HG03095 (cell line): Measurements from ENCODE around the gene METTL25.

ENCODE experiments used
- ATAC-seq: cut with Tn5 transposase; IDR thresholded peaks from one replicate; pipeline ENCODE4 v1.9.1; 2021; ENCODE audit warnings: moderate library complexity; ENCODE audit not compliant: unreplicated experiment

The METTL25 gene

DNA sequence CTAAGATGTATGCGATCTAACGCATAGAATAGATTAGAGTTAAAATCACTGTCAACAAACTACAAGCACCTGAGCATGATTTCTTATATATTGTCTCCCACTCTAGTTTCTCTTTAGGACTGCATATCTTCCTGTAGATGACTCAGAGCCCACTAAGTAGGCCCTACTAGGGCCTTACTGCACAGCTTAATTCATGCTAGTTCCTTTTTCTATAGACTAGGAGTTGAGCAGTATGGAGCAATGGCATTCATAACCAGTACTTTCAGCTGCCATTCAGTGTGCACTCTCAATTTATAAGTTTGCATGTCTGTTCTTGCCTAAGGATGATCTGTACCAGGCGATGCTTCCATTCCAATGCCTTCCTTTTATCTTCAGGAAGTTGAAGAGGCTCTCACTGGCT is 103.5 kb downstream of the METTL25 start:
- no peak for ATAC-seq

DNA sequence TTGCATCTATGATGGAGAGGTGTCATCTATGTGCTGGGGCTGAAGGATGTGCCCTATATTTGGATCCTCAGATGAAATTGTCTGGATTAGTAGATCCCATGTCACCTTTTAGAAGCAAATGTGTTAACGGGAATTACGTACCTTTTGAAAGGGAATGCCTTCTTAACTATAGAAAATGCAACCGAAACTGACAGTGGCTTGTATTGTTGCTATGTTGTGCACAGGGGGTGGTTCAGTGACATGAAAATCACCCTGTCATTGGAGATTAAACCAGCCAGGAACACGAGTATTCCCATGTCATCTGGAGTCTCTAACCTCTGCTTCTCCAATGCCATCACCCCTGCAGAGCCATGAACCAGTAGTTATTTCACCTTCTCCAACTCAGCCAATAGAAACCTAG is 110.2 kb downstream of the METTL25 start:
- no peak for ATAC-seq

- no peak for ATAC-seq
Observed at GRCh38 chr12:82470906-82471512, 112.7 kb downstream of the METTL25 start.

DNA sequence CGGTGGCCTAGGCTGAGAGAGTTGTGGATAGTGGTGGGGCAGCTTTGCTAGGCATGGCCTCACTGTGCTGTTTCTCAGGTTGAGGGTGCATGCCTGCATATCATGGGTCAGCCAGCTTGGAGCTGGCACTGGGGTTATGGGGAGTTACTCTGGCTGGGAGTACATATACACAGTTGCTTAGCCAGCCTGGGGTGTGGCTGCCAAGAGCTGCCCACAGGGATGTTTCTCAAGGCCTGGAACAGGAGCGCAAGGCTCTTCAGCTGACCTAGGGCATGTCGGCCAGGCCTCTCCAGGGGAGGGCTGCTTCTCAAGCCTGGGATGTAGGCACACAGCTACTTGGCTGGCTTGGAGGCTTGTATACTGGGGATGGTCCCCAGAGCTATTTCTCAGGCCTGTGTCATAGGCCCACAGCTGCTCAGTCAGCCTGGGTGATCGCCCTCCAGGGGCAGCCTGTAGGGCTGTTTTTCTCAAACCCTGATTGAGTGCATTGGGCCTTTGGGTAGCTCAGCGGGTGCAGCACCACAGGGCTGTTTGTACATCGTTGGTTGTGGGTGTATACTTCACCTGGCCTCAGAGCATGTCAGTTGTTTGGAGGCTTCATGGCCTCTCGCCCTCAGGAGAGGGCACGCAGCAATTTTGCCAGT is 114.9 kb downstream of the METTL25 start:
- ATAC-seq, result no peak

DNA sequence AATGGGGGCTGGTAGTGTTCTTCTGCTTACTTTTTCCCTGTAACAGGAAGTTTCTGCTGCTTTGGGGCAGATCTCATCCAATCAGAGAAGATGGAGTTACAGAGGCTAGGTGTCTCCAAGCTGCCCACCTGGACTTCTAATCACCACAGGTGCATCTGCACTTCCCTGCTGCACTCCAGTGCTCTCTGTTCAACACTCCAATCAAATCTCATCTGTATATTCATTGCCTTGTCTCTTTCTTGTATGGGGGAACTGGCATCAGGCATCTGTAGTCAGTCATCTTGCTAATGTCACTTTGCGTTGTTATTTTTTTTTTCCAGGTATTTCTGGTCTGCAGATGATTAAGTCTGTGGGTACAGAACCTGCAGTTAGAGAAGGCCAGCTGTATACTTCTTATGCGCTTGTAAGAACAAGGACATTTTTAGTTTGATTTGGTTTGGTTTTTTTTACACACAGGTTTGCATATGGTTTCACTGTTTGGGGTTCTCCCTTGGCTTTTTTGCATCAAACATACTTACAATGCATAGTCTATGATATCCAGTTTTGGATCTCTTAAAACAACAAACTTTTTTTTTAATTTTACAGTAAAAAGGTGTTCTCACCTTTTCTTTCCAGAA is 116.0 kb downstream of the METTL25 start:
- ATAC-seq, result peak; percentile 86

DNA sequence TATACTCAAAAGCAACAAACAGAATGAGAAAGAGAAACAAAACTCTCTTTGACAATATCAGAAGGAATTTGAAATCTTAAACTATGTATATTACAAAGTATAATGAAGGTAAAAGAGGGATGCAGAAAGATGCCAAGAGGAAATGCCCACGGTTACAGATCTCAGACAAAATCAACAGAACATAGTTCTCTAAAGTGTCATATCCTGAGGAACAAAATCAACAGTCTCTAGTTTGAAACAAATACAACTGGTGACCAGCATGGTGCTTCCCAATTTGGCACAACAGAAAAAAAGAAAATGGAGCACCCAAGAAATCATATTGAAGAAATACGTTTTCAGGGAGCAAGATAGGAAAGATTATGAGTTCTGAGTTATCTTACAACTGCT is 116.5 kb downstream of the METTL25 start:
- ATAC-seq, result peak; percentile 18

DNA sequence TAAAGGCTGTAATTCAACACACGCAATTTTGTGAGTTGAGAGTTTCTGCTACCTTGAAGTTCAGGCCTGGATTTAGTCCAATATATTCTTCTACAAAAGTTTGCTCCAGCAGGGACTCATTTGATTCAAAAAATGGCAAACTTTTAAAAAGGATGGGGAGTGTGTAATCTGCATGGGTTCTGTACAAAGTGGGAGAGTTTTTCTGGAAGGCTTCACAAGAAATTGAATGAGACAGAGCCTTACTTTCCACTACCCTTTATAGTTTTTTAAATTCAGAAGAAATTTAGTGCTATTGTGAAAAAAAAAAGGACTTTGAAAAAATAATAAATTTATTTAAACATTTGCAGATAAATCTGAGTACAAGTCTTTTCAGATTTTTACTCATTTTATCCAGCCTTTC is 116.9 kb downstream of the METTL25 start:
- no peak for ATAC-seq

GRCh38 chr12:82476511-82476910 is 118.2 kb downstream of the METTL25 start:
- ATAC-seq, result no peak

- ATAC-seq, result no peak
Observed at GRCh38 chr12:82479511-82479910, 121.2 kb downstream of the METTL25 start.

DNA sequence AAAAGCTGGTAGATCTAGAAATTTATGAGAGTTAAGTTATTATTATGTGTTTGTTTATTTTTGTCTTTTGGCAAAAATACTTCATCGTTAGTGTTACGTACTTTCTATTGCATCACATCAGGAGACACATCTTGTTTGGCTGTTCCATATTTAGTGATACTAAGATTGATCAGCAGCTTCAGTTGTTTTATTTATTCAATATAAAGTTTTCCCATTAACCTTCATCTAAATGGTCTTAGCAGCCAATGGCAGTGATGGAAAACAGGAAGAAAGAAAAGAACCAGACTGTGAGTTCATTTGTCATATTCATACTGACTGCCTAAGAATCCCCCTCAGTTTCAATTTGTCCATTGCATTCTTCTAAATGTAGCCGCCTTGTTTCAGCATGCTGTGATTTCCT is 122.3 kb downstream of the METTL25 start:
- ATAC-seq, result no peak

- no peak for ATAC-seq
Observed at GRCh38 chr12:82481954-82482353, 123.6 kb downstream of the METTL25 start.

DNA sequence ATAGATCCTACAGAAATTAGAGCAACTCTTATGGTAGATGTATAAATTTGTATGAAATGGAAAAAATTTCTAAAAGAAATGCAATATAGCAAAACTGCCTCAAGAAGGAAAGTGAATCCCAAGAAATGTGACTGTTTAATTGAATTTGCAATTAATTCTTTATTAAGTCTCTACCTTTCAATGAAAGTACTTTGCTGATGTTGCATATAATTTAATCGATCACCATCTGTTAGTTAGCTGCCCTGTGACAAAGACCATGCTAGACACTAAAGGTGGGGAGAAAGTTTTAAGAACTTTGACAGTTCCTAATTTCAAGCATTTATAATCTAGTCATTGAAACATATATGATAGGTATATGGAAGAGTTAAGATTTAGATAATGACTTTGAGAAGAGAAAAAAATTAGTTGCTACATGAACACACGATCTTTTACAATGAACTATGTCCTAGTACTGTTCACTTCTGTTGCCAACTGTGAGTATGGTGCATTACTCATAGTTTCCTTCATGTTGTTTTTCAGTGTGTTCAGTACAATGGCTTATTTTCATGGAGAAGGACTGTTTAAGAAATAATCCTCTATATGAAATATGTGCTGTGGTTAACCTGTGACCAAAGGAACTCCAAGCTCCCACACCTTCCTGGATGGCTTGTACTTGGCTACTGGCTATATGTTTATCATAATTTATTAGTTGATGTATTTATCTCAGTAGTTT is 128.4 kb downstream of the METTL25 start:
- no peak for ATAC-seq

GRCh38 chr12:82504409-82504808 is 146.1 kb downstream of the METTL25 start:
- no peak for ATAC-seq

DNA sequence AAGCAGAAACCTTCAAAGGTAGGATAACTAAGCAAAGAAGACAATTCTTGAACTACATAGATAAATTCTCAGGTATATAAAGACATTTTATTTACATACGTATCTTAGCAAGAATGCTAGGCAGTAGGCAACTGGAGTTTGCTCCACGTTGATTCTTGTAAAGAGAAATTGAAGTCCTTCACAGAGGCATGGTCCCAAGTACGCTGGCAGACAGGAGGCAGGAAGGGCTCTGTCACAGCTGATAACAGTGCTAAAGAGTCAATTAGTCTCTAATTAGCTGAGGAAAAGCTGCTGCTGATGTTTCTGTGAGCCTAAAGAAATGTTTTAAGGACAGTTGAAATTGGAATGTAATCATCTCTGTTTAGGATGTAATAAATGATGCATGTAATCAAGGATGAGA is 146.8 kb downstream of the METTL25 start:
- ATAC-seq, result no peak

DNA sequence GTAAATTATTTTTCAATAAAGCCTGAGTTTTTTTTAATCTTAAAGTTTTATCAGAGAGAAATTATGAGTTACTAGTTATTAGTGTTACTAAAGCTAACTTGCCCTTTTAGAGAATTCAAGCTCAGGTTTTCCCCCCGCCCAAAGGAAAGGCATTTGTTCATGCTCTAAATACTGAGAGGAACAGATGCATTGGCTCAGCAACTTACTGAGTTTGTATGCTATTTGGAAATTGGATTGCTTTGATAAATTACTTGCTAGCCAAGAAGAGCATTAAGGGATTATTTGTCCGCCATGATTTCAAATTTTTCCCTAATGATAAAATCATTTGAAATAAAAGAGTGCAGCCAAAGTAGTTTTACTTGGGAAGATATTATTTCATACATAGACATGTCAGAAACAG is 149.4 kb downstream of the METTL25 start:
- ATAC-seq, result no peak

DNA sequence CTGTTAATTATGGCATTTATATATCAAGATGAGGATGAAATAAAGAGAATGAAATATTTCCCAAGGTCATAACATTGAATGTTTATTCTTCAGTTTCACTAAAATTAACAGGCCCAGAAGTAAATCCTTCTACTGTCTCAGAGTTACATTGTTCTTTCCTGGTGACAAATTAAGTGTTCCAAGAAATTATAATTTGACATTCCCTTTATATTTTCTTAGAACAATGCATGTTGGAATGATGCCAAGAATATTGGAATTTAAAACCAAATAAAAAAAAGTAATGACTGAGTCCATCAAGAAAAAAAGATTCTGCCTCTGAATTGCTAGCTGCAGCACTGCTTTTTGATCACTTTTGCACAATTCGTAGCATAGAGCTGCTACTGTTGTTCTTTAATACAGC is 152.1 kb downstream of the METTL25 start:
- no peak for ATAC-seq

DNA sequence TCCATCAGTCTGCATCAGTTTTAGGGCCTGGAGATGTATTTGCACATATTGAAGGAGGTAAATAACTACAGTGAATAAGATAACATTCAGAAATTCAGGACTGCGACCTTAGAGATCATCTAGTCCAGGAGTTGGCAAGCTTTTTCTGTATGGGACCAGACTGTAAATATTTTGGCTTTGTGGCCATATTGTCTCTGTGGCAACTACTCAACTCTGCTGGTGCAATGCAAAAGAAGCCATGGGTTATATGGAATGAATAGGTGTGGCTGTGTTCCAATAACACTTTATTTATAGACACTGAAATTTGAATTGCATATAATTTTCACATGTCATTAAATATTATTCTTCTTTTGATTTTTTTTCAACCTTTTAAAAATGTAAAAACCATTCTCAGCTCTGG is 156.6 kb downstream of the METTL25 start:
- ATAC-seq, result no peak

GRCh38 chr12:82515652-82516051 is 157.3 kb downstream of the METTL25 start:
- ATAC-seq, result no peak

DNA sequence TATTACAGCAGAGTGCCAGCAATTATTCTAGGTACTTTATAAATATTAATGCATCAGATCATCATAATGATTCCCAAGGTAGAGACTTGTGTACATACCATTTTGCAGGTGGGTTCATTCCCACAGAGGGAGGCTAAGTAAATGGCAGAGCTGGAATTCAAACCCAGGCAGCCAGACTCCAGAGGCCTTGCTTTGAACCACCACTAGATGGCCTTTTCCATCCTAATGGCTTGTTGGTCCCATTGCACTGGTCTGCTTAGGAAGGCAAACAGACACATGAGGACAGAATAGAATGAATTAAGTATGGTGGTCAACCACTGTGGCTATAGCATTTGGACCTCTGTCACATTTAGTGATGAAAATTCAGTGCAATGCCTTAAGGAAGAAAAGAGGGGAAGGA is 158.7 kb downstream of the METTL25 start:
- peak; percentile 81 for ATAC-seq

- ATAC-seq, result no peak
Observed at GRCh38 chr12:82517808-82518207, 159.5 kb downstream of the METTL25 start.

DNA sequence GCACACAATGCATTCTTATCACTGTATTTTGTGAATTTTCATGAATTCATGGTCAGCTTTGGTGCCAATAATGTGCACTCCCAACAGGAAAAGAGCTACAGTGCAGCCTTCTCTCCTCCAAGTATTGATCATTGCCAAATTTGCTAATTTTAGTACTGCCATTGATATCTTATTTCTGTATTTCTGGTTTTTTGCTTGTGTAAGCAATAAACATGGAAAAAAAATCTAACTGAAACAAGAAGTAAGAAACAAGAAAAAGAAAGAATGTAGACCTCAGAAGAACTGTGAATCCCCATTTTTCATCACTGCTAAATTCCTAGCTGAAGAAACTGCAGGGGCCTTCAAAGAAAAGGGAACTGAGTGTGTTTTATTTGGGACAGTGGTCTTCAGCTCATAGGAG is 161.2 kb downstream of the METTL25 start:
- ATAC-seq, result no peak

- no peak for ATAC-seq
Observed at GRCh38 chr12:82522285-82522684, 164.0 kb downstream of the METTL25 start.
